Measurements from ENCODE around the gene RCBTB1.

RCBTB1 gene

DNA sequence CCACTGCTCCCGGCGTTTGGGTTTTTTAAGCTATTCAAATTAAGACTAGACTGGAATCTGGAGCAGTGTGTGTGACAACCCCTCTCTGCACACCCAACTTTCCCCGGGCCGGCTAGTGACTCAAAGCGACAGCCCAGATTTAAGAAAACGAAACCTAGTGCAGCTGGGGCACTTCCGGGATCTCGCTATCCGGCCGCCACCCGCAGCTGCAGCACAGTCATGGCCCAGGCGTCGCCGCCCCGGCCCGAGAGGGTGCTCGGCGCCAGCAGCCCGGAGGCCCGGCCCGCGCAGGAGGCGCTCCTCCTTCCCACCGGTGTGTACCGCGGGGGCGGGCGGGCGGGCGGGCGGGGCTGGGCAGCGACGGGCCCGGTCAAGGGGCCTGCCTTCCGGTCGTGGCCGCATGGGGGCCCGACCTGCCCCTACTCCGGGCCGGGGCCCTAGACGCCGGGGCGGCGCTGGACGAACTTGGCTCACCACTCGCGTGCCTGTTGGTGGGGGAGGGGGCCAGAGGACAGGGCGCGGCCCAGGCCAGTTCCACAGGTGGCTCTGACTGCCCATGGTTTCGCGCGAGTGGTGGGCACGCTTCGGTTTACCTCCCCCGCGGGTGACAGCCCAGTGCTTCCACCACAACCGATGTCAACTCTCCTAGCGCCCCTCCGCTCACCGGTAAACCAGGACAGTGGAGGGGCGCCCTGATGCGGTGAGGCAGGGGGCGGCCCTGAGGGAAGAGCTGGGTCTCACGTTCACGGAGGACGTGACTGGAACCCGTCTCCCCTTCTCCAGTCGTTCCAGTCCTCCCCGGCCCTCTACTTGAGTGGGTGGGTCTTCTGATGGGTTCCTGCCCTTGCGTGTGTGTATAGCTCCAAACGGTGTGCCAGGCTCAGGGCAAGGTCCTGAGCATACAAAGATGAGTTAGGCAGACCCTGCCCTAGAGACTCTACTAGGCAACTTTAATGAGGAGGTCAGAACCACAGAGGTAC, 89.3 kb downstream of the RCBTB1 start, which contains the start of gene PHF11:
PHF11 (plus strand) TSS at position 171 of the 980 bp plus-strand sequence; CDS start at position 220, 49 bp downstream.
- Histone ChIP-seq H3K9me3 (ENCODE audit: severe bottlenecking) (no peaks in the 10 kb centered on the region), H3K4me3 (ENCODE audit: low read depth, low read length) (no peak within 1 kb of the TSS), H3K27me3 (ENCODE audit: insufficient read depth, low read depth, severe bottlenecking) (no peaks in the 10 kb centered on the region), H3K36me3 (no peaks in the 10 kb centered on the region), H3K27ac (no peak within 1 kb of the TSS)
- DNase-seq, result no peak
- no peak for TF ChIP-seq CTCF (IDR thresholded peaks at IDR 0.05; ENCODE audit: low read depth, low read length)

DNA sequence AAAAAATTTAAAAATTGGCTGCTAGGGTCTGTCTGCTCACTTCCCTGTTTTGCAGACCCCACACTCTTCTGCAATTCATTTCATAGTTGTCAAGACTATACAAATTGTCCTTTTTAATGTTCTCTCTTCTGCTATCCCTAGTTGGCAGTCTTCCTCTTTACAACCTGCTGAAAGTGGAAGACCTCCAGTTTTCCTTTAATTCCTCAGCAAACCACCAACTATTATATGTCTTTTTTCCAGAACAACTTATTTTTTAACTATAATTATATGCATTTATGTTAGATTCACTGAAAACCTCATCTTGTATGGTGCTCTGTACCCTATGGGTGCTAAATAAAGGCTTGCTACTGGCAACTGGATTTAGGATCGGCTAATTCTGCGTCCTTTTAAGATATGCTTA, 90.7 kb downstream of the RCBTB1 start:
- no peak for TF ChIP-seq CTCF (IDR thresholded peaks at IDR 0.05; ENCODE audit: low read depth, low read length)
- Histone ChIP-seq H3K36me3 (no peaks in the 10 kb centered on the region), H3K4me3 (ENCODE audit: low read depth, low read length) (no peak overlapping the region), H3K9me3 (ENCODE audit: severe bottlenecking) (no peaks in the 10 kb centered on the region), H3K27me3 (ENCODE audit: insufficient read depth, low read depth, severe bottlenecking) (no peaks in the 10 kb centered on the region), H3K27ac (no peak overlapping the region)
- no peak for DNase-seq

GRCh38 chr13:49488563-49488962, 96.8 kb downstream of the RCBTB1 start:
- no peak for DNase-seq
- Histone ChIP-seq H3K27me3 (ENCODE audit: insufficient read depth, low read depth, severe bottlenecking) (no peaks in the 10 kb centered on the region), H3K27ac (no peak overlapping the region), H3K36me3 (no peaks in the 10 kb centered on the region), H3K4me3 (ENCODE audit: low read depth, low read length) (no peak overlapping the region), H3K9me3 (ENCODE audit: severe bottlenecking) (no peaks in the 10 kb centered on the region)
- no peak for TF ChIP-seq CTCF (IDR thresholded peaks at IDR 0.05; ENCODE audit: low read depth, low read length)

All from WERI-Rb-1 (cell line).